KBM-7 (cell line): ENCODE data around the gene OPCML.

Source experiments
- DNase-seq: peaks from one replicate; pipeline ENCODE4 v3.0.0-alpha.2; 2015
- in situ Hi-C: fragments of 300-500 bp; cut with MboI; formaldehyde crosslinking; loops from 2 replicates; pipeline ENCODE4 v1.14.3; 2020; ENCODE audit warnings: low sequenced_read_pairs, low pct_unique_long_range_greater_than_20kb, mixed read lengths

Gene OPCML

GRCh38 chr11:133531971-133532651 is at the start of gene OPCML:
Gene OPCML (minus strand): TSS chr11:133532501.
- DNase-seq, result no peak
- in situ Hi-C loops, result no loop called here

- no peak for DNase-seq
- in situ Hi-C loops, result no loop called here
These were observed 48.8 kb upstream of the OPCML start for GRCh38 chr11:133581091-133581490.

- in situ Hi-C loops, result no loop called here
- DNase-seq, result no peak
These were observed 47.1 kb upstream of the OPCML start for GRCh38 chr11:133579165-133580031.

GRCh38 chr11:133577403-133577802 is 45.1 kb upstream of the OPCML start:
- no peak for DNase-seq
- in situ Hi-C loops, result no loop called here

GRCh38 chr11:133576351-133576750 is 44.0 kb upstream of the OPCML start:
- no peak for DNase-seq
- in situ Hi-C loops, result no loop called here

GRCh38 chr11:133573081-133573480 is 40.8 kb upstream of the OPCML start:
- no peak for DNase-seq
- in situ Hi-C loops, result no loop called here

GRCh38 chr11:133570376-133570775 is 38.1 kb upstream of the OPCML start:
- in situ Hi-C loops, result no loop called here
- DNase-seq, result no peak

GRCh38 chr11:133563505-133564025 is 31.3 kb upstream of the OPCML start:
- DNase-seq, result no peak
- in situ Hi-C loops, result no loop called here

GRCh38 chr11:133560472-133560855 is 28.2 kb upstream of the OPCML start:
- in situ Hi-C loops, result no loop called here
- no peak for DNase-seq

GRCh38 chr11:133559833-133560471 is 27.7 kb upstream of the OPCML start:
- no peak for DNase-seq
- in situ Hi-C loops, result no loop called here

- no peak for DNase-seq
- in situ Hi-C loops, result no loop called here
These were observed 27.1 kb upstream of the OPCML start for GRCh38 chr11:133559382-133559781.

- no peak for DNase-seq
These were observed 22.7 kb upstream of the OPCML start for GRCh38 chr11:133555034-133555433.

GRCh38 chr11:133553885-133554740 is 21.8 kb upstream of the OPCML start:
- no peak for DNase-seq
- in situ Hi-C loops, result no loop called here

More at GRCh38 chr11:133555034-133555433, 22.7 kb upstream of the OPCML start:
- in situ Hi-C loops, result no loop called here

- in situ Hi-C loops, result no loop called here
- no peak for DNase-seq
These were observed 20.6 kb upstream of the OPCML start for GRCh38 chr11:133552938-133553337.

GRCh38 chr11:133551064-133551463 is 18.8 kb upstream of the OPCML start:
- no peak for DNase-seq
- in situ Hi-C loops, result no loop called here

- DNase-seq, result no peak
- in situ Hi-C loops, result no loop called here
These were observed 17.5 kb upstream of the OPCML start for GRCh38 chr11:133549826-133550225.

- in situ Hi-C loops, result no loop called here
- DNase-seq, result no peak
These were observed 16.3 kb upstream of the OPCML start for GRCh38 chr11:133548641-133549040.

GRCh38 chr11:133547808-133548494 is 15.7 kb upstream of the OPCML start:
- no peak for DNase-seq
- in situ Hi-C loops, result no loop called here
